Activated B cell treated with CpG ODN at 0.5 μM for 24 hours (primary cell): ENCODE results near the gene FBXW9. TPM values are rescaled to one million over a fixed set of nuclear protein-coding genes. Genes with fewer than 3 reads are reported as not detected.
A peak's percentile ranks its signal among the peaks of the same experiment; 100 is the strongest.

ENCODE experiments used
- ATAC-seq: fragments of 200-7000 bp; cut with Tn5 transposase; one replicate; pipeline ENCODE4 v1.10.0; 2021; ENCODE audit warnings: low read depth, mild to moderate bottlenecking, moderate library complexity
- CTCF ChIA-PET: fragments of 350-600 bp; sonication (Branson Sonifier 250); formaldehyde crosslinking; loops from one replicate; lab custom pipeline; 2021; ENCODE audit warnings: antibody characterized with exemption; lab: Charles Lee
- POLR2A ChIA-PET: fragments of 350-600 bp; sonication (Branson Sonifier 250); formaldehyde crosslinking; loops from one replicate; lab custom pipeline; 2021; ENCODE audit warnings: antibody characterized with exemption; lab: Charles Lee
- DNase-seq: peaks from one replicate; pipeline ENCODE4 v3.0.0; 2022
- H3K27ac Mint-ChIP-seq: one replicate; pipeline ENCODE4 v1.8.0; 2020; ENCODE audit warnings: mixed read lengths
- H3K27me3 Mint-ChIP-seq: one replicate; pipeline ENCODE4 v1.8.0; 2021; ENCODE audit warnings: mixed read lengths
- H3K36me3 Mint-ChIP-seq: one replicate; pipeline ENCODE4 v1.8.0; 2021; ENCODE audit warnings: low read depth, mixed read lengths
- H3K4me1 Mint-ChIP-seq: one replicate; pipeline ENCODE4 v1.8.0; 2021; ENCODE audit warnings: mixed read lengths
- H3K4me3 Mint-ChIP-seq: one replicate; pipeline ENCODE4 v1.8.0; 2020; ENCODE audit warnings: mild to moderate bottlenecking, mixed read lengths
- H3K9me3 Mint-ChIP-seq: one replicate; pipeline ENCODE4 v1.8.0; 2020; ENCODE audit warnings: mixed read lengths
- CTCF ChIP-seq: fragments of 200-600 bp; IDR thresholded peaks from one replicate; pipeline ENCODE4 v1.8.0; 2022; ENCODE audit warnings: antibody characterized with exemption, mild to moderate bottlenecking
- intact Hi-C: fragments of 100-400 bp; cut with micrococcal nuclease; formaldehyde crosslinking; loops from one replicate; pipeline ENCODE4 v1.15.1; 2024
- total RNA-seq: library from RNA; stranded (reverse); gene quantifications from 2 replicates; pipeline ENCODE4 v1.2.3, GENCODE V29; 2022

The FBXW9 gene
- total RNA-seq, 1 donor from 2014 or later, result 5.2 TPM

- Mint-ChIP-seq H3K4me1 (peaks cover 43% of the 10 kb centered on the region), H3K27me3 (no peaks in the 10 kb centered on the region), H3K27ac (peak overlapping the region; percentile 74), H3K4me3 (peak overlapping the region; percentile 92), H3K9me3 (no peaks in the 10 kb centered on the region), H3K36me3 (peaks cover 35% of the 10 kb centered on the region)
- peak; percentile 40 for DNase-seq
- CTCF ChIA-PET, result interaction anchor here (1.1 to 3.6 kb wide), 6 partner anchors 12 to 74 kb away, joined by 3 to 14 read pairs (median 4); partner anchors contain the start of genes GET3 and TRIR
- no peak for TF ChIP-seq CTCF
- intact Hi-C loops, result loop anchor here (1.0 to 5.0 kb wide), 6 partner anchors 12 to 215 kb away; partner anchors contain the start of genes CALR, DHPS, FBXW9 and MAN2B1
- POLR2A ChIA-PET, result interaction anchor here (0.6 to 7.0 kb wide), 12 partner anchors 9 to 159 kb away, joined by 3 to 121 read pairs (median 4); partner anchors contain the start of genes DHPS, DNASE2, FBXW9 and GET3
- peak; percentile 38 for ATAC-seq
These were observed 25.5 kb upstream of the FBXW9 start for GRCh38 chr19:12721656-12722565.

DNA sequence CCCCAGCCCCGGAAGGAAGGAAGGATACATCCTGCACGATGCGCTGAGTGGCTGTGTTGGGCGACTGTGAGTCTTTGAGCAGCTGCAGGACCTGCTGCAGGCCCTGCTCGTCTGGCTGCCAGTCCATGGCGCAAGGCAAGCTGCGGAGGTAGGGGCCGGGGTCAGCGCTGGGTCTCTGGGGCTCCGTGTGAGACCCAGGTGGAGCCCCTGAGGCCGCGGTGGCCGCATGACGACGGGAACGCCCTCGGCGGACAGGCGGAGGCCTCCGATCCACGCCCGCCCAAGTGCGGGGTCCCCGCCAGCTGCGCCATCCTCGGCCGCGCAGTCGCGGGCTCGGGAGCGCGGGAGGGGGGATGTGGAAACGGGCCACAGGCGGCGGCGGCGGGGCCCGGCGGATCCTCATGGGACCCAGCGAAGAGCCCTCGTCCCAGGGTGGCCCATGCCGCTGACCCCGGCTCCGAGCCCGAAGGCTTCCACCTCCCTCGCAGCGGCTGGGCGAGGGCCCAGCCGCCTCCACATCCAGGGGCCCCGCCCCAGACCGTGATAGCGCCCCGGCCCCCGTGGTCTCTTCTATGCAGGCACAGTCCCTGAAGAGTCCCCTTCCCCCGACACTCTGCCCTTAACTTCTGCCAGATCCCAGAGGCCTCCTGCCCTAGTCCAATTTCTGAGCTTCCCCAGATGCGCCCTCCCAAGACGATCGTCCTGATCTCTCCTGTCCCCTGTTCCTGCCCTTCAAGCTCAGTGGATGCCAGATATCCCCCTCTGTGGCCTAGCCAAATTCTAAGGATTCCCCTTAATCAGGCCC, 24.6 kb upstream of the FBXW9 start:
- ATAC-seq, result no peak
- DNase-seq, result no peak
- POLR2A ChIA-PET, result interaction anchor here (0.6 to 7.0 kb wide), 4 partner anchors 15 to 72 kb away, joined by 3 to 121 read pairs (median 4); partner anchors contain the start of genes FBXW9, GET3, MAN2B1 and TRIR
- Mint-ChIP-seq H3K27ac (peak overlapping the region; percentile 74), H3K9me3 (no peaks in the 10 kb centered on the region), H3K27me3 (no peaks in the 10 kb centered on the region), H3K36me3 (peaks cover 38% of the 10 kb centered on the region), H3K4me1 (peaks cover 44% of the 10 kb centered on the region), H3K4me3 (peak overlapping the region; percentile 89)
- CTCF ChIA-PET, result interaction anchor here (1.1 to 3.6 kb wide), 3 partner anchors 13 to 75 kb away, joined by 3 to 14 read pairs (median 8); partner anchors contain the start of gene TRIR
- no peak for TF ChIP-seq CTCF
- intact Hi-C loops, result loop anchor here (5.0 kb wide), 4 partner anchors 39 to 216 kb away; partner anchors contain the start of genes CALR, DHPS, MAN2B1 and WDR83

DNA sequence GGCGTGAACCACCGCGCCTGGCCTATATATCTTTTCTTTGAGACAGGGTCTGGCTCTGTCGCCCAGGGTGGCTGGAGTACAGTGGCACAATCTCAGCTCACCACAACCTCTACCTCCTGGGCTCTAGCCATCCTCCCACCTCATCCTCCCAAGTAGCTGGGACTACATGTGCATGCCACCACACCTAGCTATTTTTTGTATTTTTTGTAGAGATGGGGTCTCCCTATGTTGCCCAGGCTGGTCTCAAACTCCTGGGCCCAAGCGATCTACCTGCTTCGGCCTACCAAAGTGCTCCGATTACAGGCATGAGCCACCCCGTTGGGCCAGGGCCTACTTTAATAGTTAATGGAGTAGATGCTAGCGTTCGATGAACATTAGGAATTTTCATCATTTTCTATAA, 23.9 kb upstream of the FBXW9 start:
- no peak overlapping the region for H3K27ac Mint-ChIP-seq
- DNase-seq (no peak), ATAC-seq (no peak)
- no peaks in the 10 kb centered on the region for H3K9me3 Mint-ChIP-seq
- intact Hi-C loops, result loop anchor here (5.0 kb wide), 4 partner anchors 38 to 217 kb away; partner anchors contain the start of genes CALR, DHPS, MAN2B1 and WDR83
- TF ChIP-seq CTCF, result no peak
- ChIA-PET POLR2A (interaction anchor here (7.0 kb wide), 1 partner anchor 15 kb away, joined by 121 read pairs; the partner anchor contains the start of genes GET3 and TRIR), CTCF (no interaction called here)
- peaks cover 43% of the 10 kb centered on the region for H3K36me3 Mint-ChIP-seq
- peaks cover 44% of the 10 kb centered on the region for H3K4me1 Mint-ChIP-seq
- H3K27me3 Mint-ChIP-seq, result no peaks in the 10 kb centered on the region
- H3K4me3 Mint-ChIP-seq, result peak overlapping the region; percentile 72

GRCh38 chr19:12715929-12716328, 19.5 kb upstream of the FBXW9 start:
- Mint-ChIP-seq H3K27me3 (no peaks in the 10 kb centered on the region), H3K9me3 (no peaks in the 10 kb centered on the region), H3K27ac (no peak overlapping the region), H3K4me1 (peaks cover 17% of the 10 kb centered on the region), H3K36me3 (peaks cover 59% of the 10 kb centered on the region), H3K4me3 (no peak overlapping the region)
- no peak for TF ChIP-seq CTCF
- POLR2A ChIA-PET, result no interaction called here
- DNase-seq (no peak), ATAC-seq (no peak)
- CTCF ChIA-PET, result interaction anchor here (0.7 to 3.3 kb wide), 4 partner anchors 21 to 44 kb away, joined by 4 to 14 read pairs (median 9); no protein-coding TSS in a partner anchor
- intact Hi-C loops, result loop anchor here (2.0 kb wide), 1 partner anchor 131 kb away; no protein-coding TSS in a partner anchor
